GM21786 (cell line): ENCODE measurements around the gene LYPD6B.

Experiments
- ATAC-seq: cut with Tn5 transposase; IDR thresholded peaks from one replicate; pipeline ENCODE4 v1.9.1; 2021; ENCODE audit not compliant: unreplicated experiment

Gene LYPD6B

GRCh38 chr2:149039213-149039724, 770 bp downstream of the LYPD6B start:
- no peak for ATAC-seq

GRCh38 chr2:149040451-149040850, 2.0 kb downstream of the LYPD6B start:
- ATAC-seq, result peak; percentile 26

- ATAC-seq, result no peak
Observed at GRCh38 chr2:149041482-149041881, 3.0 kb downstream of the LYPD6B start.

- no peak for ATAC-seq
Observed at GRCh38 chr2:149042881-149043280, 4.4 kb downstream of the LYPD6B start.

- no peak for ATAC-seq
Observed at GRCh38 chr2:149044500-149044899, 6.0 kb downstream of the LYPD6B start.

- ATAC-seq, result no peak
Observed at GRCh38 chr2:149047118-149047517, 8.6 kb downstream of the LYPD6B start.

- ATAC-seq, result no peak
Observed at GRCh38 chr2:149049142-149049541, 10.6 kb downstream of the LYPD6B start.

- ATAC-seq, result peak; percentile 95
Observed at GRCh38 chr2:149050188-149050587, 11.7 kb downstream of the LYPD6B start.

- ATAC-seq, result no peak
Observed at GRCh38 chr2:149055751-149056150, 17.3 kb downstream of the LYPD6B start.

- no peak for ATAC-seq
Observed at GRCh38 chr2:149056541-149057255, 18.2 kb downstream of the LYPD6B start.

- ATAC-seq, result no peak
Observed at GRCh38 chr2:149057401-149057800, 18.9 kb downstream of the LYPD6B start.

GRCh38 chr2:149058936-149059335, 20.4 kb downstream of the LYPD6B start:
- no peak for ATAC-seq

- ATAC-seq, result no peak
Observed at GRCh38 chr2:149059822-149060221, 21.3 kb downstream of the LYPD6B start.

GRCh38 chr2:149061133-149061745, 22.7 kb downstream of the LYPD6B start:
- ATAC-seq, result no peak

- ATAC-seq, result no peak
Observed at GRCh38 chr2:149062531-149062930, 24.0 kb downstream of the LYPD6B start.

GRCh38 chr2:149063177-149063576, 24.7 kb downstream of the LYPD6B start:
- ATAC-seq, result no peak

- no peak for ATAC-seq
Observed at GRCh38 chr2:149064365-149064841, 25.9 kb downstream of the LYPD6B start.

GRCh38 chr2:149064856-149065630, 26.5 kb downstream of the LYPD6B start:
- ATAC-seq, result no peak

GRCh38 chr2:149068225-149068995, 29.9 kb downstream of the LYPD6B start:
- ATAC-seq, result peak; percentile 33

GRCh38 chr2:149068996-149069888, 30.7 kb downstream of the LYPD6B start:
- ATAC-seq, result no peak
